CD8-positive, alpha-beta memory T cell (primary cell): Measurements from ENCODE around the gene ADIRF. TPM values are rescaled to one million over a fixed set of nuclear protein-coding genes. Genes with fewer than 3 reads are reported as not detected.
A peak's percentile ranks its signal among the peaks of the same experiment; 100 is the strongest.
"Not testable (repeated sequence)": the region's sequence is repeated elsewhere in the genome, so short reads cannot be mapped to it uniquely, and the experiment has no call there.

ENCODE experiments used
- CTCF ChIA-PET: fragments of 350-600 bp; sonication (Branson Sonifier 250); formaldehyde crosslinking; loops from one replicate; lab custom pipeline; 2021; ENCODE audit warnings: antibody characterized with exemption; lab: Charles Lee
- POLR2A ChIA-PET: fragments of 350-600 bp; sonication (Branson Sonifier 250); formaldehyde crosslinking; loops from one replicate; lab custom pipeline; 2021; ENCODE audit warnings: antibody characterized with exemption; lab: Charles Lee
- DNase-seq, 5 donors: peaks; one replicate each; pipeline versions ENCODE4 v3.0.0 to v3.0.0-alpha.2; 2020 to 2022; ENCODE audit warnings: mixed read lengths in 1 of 5
- H3K27ac ChIP-seq: one replicate; pipeline ENCODE4 v1.7.0; 2013; ENCODE audit warnings: low read depth, mild to moderate bottlenecking, low read length, moderate library complexity
- H3K27me3 ChIP-seq: 2 replicates; pipeline ENCODE4 v1.7.0; 2013; ENCODE audit warnings: low read length, mild to moderate bottlenecking; ENCODE audit not compliant: insufficient read depth, poor library complexity, severe bottlenecking
- H3K36me3 ChIP-seq: 2 replicates; pipeline ENCODE4 v1.7.0; 2013; ENCODE audit warnings: mild to moderate bottlenecking, low read length, moderate library complexity; ENCODE audit not compliant: insufficient read depth
- H3K4me1 ChIP-seq: 2 replicates; pipeline ENCODE4 v1.7.0; 2013; ENCODE audit warnings: mild to moderate bottlenecking, low read length, moderate library complexity; ENCODE audit not compliant: insufficient read depth
- H3K4me3 ChIP-seq: 2 replicates; pipeline ENCODE4 v1.7.0; 2013; ENCODE audit warnings: mild to moderate bottlenecking, low read length
- H3K9me3 ChIP-seq: 2 replicates; pipeline ENCODE4 v1.7.0; 2013; ENCODE audit warnings: mild to moderate bottlenecking, low read length
- H3K27ac Mint-ChIP-seq, 8 donors: one replicate each; pipeline ENCODE4 v1.8.0; 2020 to 2021; ENCODE audit warnings: mixed read lengths in 8 of 8, mild to moderate bottlenecking in 6 of 8, inconsistent platforms in 3 of 8, moderate library complexity in 3 of 8
- H3K27me3 Mint-ChIP-seq, 2 donors: one replicate each; pipeline ENCODE4 v1.8.0; 2020 to 2021; ENCODE audit warnings: mixed read lengths in 2 of 2, mild to moderate bottlenecking in 1 of 2, moderate library complexity in 1 of 2
- H3K36me3 Mint-ChIP-seq, 3 donors: one replicate each; pipeline ENCODE4 v1.8.0; 2020 to 2021; ENCODE audit warnings: mixed read lengths in 3 of 3, inconsistent platforms in 1 of 3, mild to moderate bottlenecking in 1 of 3
- H3K4me1 Mint-ChIP-seq, 3 donors: one replicate each; pipeline ENCODE4 v1.8.0; 2020 to 2021; ENCODE audit warnings: mixed read lengths in 3 of 3, inconsistent platforms in 1 of 3, mild to moderate bottlenecking in 1 of 3
- H3K4me3 Mint-ChIP-seq, 7 donors: one replicate each; pipeline ENCODE4 v1.8.0; 2020 to 2021; ENCODE audit warnings: mixed read lengths in 7 of 7, mild to moderate bottlenecking in 6 of 7, moderate library complexity in 4 of 7, inconsistent platforms in 2 of 7
- H3K9me3 Mint-ChIP-seq, 5 donors: one replicate each; pipeline ENCODE4 v1.8.0; 2020 to 2022; ENCODE audit warnings: mixed read lengths in 5 of 5, mild to moderate bottlenecking in 3 of 5, moderate library complexity in 2 of 5, inconsistent platforms in 1 of 5
- polyA plus RNA-seq: library from polyadenylated mRNA; unstranded; fragments of 300-500 nt; fragmentation: Illumina TruSeq; gene quantifications from one replicate; pipeline ENCODE4 v1.2.3, GENCODE V29; 2021
- total RNA-seq, 2 experiments: library from RNA; stranded (reverse); gene quantifications; one replicate each; pipeline ENCODE4 v1.2.3, GENCODE V29; 2021

The ADIRF gene
- total and polyA plus RNA-seq, 3 experiments from 2014 or later, result not detected

DNA sequence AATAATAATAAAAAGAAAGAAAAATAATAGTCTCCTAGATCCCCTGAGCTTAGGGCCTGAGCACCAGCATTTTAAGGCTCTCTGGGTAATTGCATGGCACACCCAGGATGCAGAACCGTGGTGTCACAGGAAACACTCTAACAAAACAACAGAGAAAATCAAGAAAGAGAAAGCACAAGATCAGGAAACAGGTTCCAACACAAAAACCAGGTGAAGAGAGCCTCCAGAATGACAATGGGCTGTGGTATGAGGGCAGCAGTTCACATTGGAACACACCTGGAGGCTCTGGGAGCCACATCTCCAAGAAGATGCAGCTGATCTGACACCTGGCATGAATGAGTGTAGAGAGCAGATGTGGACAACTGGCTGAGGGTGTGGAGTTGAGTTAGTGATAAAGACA is 17.9 kb upstream of the ADIRF start:
- Mint-ChIP-seq H3K9me3 (peaks cover 9 to 14% (median 12%) of the 10 kb centered on the region in 5 donors), H3K27ac (peak overlapping the region; percentile 25 to 90 (median 66)), H3K36me3 (peaks cover 0 to 15% (median 4%) of the 10 kb centered on the region in 3 donors), H3K4me3 (peak overlapping the region in 4 of 7 donors; percentile 1 to 75 (median 42)), H3K27me3 (peaks cover 4 to 6% of the 10 kb centered on the region in 2 donors), H3K4me1 (peaks cover 8 to 13% (median 12%) of the 10 kb centered on the region in 3 donors)
- no peaks in the 10 kb centered on the region for H3K27me3 ChIP-seq
- POLR2A ChIA-PET, result no interaction called here
- H3K9me3 ChIP-seq, result no peaks in the 10 kb centered on the region
- peaks cover 17% of the 10 kb centered on the region for H3K4me1 ChIP-seq
- no peak for DNase-seq
- no peaks in the 10 kb centered on the region for H3K36me3 ChIP-seq
- CTCF ChIA-PET, result interaction anchor here (1.1 to 2.5 kb wide), 3 partner anchors 8 to 13 kb away, joined by 4 to 7 read pairs (median 4); no protein-coding TSS in a partner anchor
- no peak overlapping the region for H3K27ac ChIP-seq
- peak overlapping the region; percentile 25 for H3K4me3 ChIP-seq

DNA sequence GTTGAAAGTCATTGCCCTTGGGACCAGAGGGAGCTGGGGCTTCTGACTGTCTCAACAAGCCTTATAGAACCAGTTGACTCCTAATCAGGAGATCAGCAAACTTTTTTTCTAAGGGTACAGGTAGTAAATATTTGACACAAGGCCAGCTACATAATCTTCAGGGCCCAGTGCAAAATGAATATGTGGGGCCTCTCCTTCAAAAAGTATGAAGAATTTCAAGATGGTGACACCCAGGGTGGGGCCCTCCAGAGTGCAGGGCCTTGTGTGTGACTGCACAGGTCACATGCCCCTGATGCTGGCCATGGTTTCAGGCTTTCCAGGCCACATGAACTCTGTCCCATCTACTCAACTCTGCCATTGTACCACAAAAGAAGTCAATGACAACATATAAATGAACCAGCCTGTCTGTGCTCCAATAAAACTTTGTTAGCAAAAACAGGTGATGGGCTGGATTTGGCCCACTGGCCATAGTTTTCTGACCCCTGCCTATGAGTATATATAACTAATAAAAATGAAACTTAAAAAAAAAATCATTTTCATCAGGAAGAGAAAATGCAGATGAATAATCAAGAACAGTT is 17.0 kb upstream of the ADIRF start:
- Histone ChIP-seq H3K36me3 (no peaks in the 10 kb centered on the region), H3K4me1 (peaks cover 17% of the 10 kb centered on the region), H3K27me3 (no peaks in the 10 kb centered on the region), H3K27ac (no peak overlapping the region), H3K9me3 (no peaks in the 10 kb centered on the region), H3K4me3 (no peak overlapping the region)
- no peak overlapping the region for H3K4me3 Mint-ChIP-seq
- ChIA-PET CTCF (interaction anchor here (1.1 to 2.5 kb wide), 4 partner anchors 9 to 16 kb away, joined by 4 to 7 read pairs (median 4); no protein-coding TSS in a partner anchor), POLR2A (no interaction called here)
- peaks cover 4 to 6% of the 10 kb centered on the region in 2 donors for H3K27me3 Mint-ChIP-seq
- H3K4me1 Mint-ChIP-seq, result peaks cover 8 to 13% (median 12%) of the 10 kb centered on the region in 3 donors
- peaks cover 0 to 15% (median 4%) of the 10 kb centered on the region in 3 donors for H3K36me3 Mint-ChIP-seq
- peaks cover 9 to 14% (median 12%) of the 10 kb centered on the region in 5 donors for H3K9me3 Mint-ChIP-seq
- DNase-seq, result no peak
- peak overlapping the region in 2 of 8 donors; percentile 46 to 90 for H3K27ac Mint-ChIP-seq

DNA sequence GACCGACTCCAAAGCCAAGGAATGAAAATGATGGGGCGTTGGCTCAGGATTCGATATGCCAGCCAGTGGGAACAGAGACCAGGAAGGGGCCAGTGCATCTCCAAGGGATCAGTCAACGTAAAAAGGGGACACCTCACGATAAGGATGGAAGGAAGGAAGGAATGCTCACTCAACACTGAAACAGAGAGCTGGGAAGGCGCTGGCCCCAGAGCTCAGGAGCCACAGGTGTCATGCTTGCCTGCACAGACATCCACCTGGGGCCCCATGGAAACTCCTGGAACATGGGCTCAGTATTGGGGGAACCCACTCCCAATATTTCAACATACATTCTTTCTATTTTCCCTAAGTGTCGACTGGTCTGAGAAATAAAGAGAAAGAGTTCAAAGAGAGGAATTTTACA is 16.2 kb upstream of the ADIRF start:
- H3K36me3 ChIP-seq, result no peaks in the 10 kb centered on the region
- ChIA-PET POLR2A (no interaction called here), CTCF (interaction anchor here (1.0 to 2.5 kb wide), 4 partner anchors 11 to 15 kb away, joined by 3 to 7 read pairs (median 4); no protein-coding TSS in a partner anchor)
- peaks cover 17% of the 10 kb centered on the region for H3K4me1 ChIP-seq
- Mint-ChIP-seq H3K27ac (peak overlapping the region in 2 of 8 donors; percentile 45 to 61), H3K4me1 (peaks cover 8 to 13% (median 12%) of the 10 kb centered on the region in 3 donors), H3K4me3 (no peak overlapping the region), H3K27me3 (peaks cover 0 to 2% of the 10 kb centered on the region in 2 donors), H3K36me3 (peaks cover 0 to 15% (median 2%) of the 10 kb centered on the region in 3 donors), H3K9me3 (peaks cover 9 to 14% (median 12%) of the 10 kb centered on the region in 5 donors)
- no peak overlapping the region for H3K4me3 ChIP-seq
- no peak overlapping the region for H3K27ac ChIP-seq
- H3K9me3 ChIP-seq, result no peaks in the 10 kb centered on the region
- no peaks in the 10 kb centered on the region for H3K27me3 ChIP-seq
- no peak for DNase-seq

DNA sequence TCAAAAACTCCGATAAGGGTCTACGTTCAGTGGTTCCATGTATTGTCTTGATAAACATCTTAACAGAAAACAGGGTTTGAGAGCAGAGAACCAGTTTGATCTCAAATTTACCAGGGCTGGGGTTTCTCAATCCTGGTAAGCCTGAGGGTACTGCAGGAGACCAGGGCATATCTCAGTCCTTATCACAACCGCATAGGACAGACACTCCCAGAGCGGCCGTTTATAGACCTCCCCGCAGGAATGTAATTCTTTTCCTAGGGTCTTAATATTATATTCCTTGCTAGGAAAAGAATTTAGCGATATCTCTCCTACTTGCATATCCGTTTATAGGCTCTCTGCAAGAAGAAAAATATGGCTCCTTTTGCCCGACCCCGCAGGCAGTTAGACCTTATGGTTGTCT is 15.6 kb upstream of the ADIRF start:
- CTCF ChIA-PET, result interaction anchor here (1.0 to 1.9 kb wide), 2 partner anchors 14 kb away, joined by 3 to 5 read pairs; no protein-coding TSS in a partner anchor
- Mint-ChIP-seq H3K9me3 (peaks cover 9 to 14% (median 12%) of the 10 kb centered on the region in 5 donors), H3K36me3 (peaks cover 0 to 15% (median 2%) of the 10 kb centered on the region in 3 donors), H3K27ac (peak overlapping the region in 1 of 8 donors; percentile 68), H3K4me1 (peaks cover 8 to 13% (median 12%) of the 10 kb centered on the region in 3 donors)
- H3K36me3 ChIP-seq, H3K27me3 Mint-ChIP-seq, H3K27ac ChIP-seq, H3K4me3 ChIP-seq, H3K27me3 ChIP-seq, POLR2A ChIA-PET, DNase-seq, H3K9me3 ChIP-seq, H3K4me3 Mint-ChIP-seq: not testable (repeated sequence)
- peaks cover 17% of the 10 kb centered on the region for H3K4me1 ChIP-seq

DNA sequence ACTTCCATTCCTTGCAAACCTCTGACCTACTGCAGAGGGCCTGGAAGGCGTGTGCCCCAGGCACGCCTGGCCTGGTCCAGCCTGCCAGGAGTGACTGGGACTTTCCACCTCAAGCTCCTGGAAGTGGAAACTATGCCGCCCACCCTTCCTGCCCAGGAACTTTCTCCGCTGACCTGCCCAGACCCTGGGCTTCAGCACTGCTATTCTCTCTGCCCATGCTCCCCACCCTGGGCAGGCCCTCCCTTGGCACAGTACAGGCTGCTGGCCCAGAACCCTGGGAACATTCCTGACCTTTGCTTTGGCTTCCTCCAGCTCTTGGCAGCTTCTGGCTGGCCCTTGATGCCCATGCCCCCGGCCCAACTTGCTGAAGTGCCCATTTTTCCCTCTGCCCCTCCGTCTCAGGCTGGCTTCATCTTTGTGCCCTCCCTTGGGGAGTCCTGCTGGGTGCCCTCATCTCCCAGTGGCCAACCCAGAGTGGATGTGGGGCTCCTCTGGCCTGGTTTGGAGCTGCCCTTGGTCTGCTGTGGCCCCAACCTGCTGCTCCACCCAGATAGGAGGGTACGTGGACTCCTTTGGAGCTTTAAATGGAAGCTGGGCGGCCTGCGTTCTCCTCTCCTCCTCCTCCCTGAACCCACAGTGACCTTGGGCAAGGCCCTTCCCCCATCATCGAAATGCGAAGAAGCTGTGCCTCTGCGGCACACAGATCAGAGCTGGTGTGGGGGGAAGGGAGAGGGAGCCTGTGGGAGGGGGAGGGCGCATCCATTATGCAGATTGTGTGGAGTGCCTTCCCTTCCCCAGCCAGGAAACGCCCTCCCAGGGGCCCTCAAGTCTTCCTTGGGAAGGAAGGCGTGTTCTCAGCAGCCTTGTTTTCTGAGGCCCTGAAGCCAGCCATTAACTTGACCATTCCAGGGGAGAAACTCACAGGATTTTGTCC is 14.3 kb upstream of the ADIRF start:
- ChIA-PET CTCF (interaction anchor here (1.9 kb wide), 1 partner anchor 13 kb away, joined by 8 read pairs; no protein-coding TSS in a partner anchor), POLR2A (no interaction called here)
- no peak overlapping the region for H3K27ac Mint-ChIP-seq
- Histone ChIP-seq H3K4me1 (peaks cover 15% of the 10 kb centered on the region), H3K36me3 (no peaks in the 10 kb centered on the region), H3K27me3 (no peaks in the 10 kb centered on the region), H3K9me3 (no peaks in the 10 kb centered on the region), H3K4me3 (no peak overlapping the region), H3K27ac (no peak overlapping the region)
- H3K4me3 Mint-ChIP-seq, result no peak overlapping the region
- H3K36me3 Mint-ChIP-seq, result peaks cover 0 to 15% (median 2%) of the 10 kb centered on the region in 3 donors
- H3K27me3 Mint-ChIP-seq, result no peaks in the 10 kb centered on the region
- peaks cover 8 to 13% (median 8%) of the 10 kb centered on the region in 3 donors for H3K4me1 Mint-ChIP-seq
- H3K9me3 Mint-ChIP-seq, result peaks cover 9 to 14% (median 12%) of the 10 kb centered on the region in 5 donors
- peak in 1 of 5 donors; percentile 23 for DNase-seq

DNA sequence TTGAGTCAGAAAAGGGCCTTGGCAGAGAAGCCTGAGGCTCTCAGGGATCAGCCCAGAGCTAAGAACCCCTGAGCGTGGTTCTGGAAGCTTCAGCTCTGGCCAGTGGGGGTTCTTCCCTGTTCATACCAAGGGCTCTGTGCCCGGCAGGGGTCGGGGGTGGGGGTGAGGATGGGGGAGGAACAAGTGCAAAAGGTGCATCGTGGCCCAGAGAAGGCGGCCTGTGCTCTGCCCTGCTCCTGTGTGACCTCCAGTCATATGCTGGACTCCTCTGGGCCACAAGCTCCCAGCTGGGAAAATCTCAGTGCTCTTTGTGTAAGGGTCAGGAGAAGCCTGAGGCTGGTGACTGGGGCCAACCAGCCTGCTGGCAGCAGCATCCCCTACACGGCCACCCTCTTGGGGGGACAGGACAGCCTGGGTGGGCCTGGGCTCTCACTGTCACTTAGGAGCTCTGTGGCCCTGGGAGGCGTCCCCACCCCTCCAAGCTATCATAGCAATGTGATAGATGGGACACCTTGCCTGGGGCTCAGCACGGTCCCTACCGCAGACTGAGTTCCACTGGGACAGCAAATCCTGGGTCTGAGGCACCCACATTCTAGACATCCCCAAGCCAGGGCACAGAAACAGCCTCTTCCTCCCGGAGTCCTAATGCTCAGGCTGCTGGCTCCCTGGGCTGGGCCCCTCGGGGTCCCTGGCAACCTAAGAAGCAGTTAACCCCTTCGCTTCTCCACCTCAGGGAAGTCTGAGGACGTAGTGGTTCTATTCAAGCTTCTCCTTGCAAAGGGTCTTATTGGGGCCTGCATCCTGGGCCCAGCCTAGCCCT is 13.4 kb upstream of the ADIRF start:
- ChIA-PET CTCF (interaction anchor here (1.9 kb wide), 1 partner anchor 12 kb away, joined by 8 read pairs; no protein-coding TSS in a partner anchor), POLR2A (no interaction called here)
- no peaks in the 10 kb centered on the region for H3K36me3 ChIP-seq
- Mint-ChIP-seq H3K9me3 (peaks cover 9 to 14% (median 12%) of the 10 kb centered on the region in 5 donors), H3K4me1 (peaks cover 6 to 10% (median 8%) of the 10 kb centered on the region in 3 donors), H3K4me3 (no peak overlapping the region), H3K36me3 (peaks cover 0 to 15% (median 2%) of the 10 kb centered on the region in 3 donors), H3K27ac (peak overlapping the region in 1 of 8 donors; percentile 50), H3K27me3 (no peaks in the 10 kb centered on the region)
- H3K4me1 ChIP-seq, result peaks cover 12% of the 10 kb centered on the region
- no peak overlapping the region for H3K4me3 ChIP-seq
- H3K27ac ChIP-seq, result no peak overlapping the region
- peak in 1 of 5 donors; percentile 31 for DNase-seq
- H3K9me3 ChIP-seq, result no peaks in the 10 kb centered on the region
- no peaks in the 10 kb centered on the region for H3K27me3 ChIP-seq
